Central memory CD4-positive, alpha-beta T cell (primary cell): ENCODE measurements around the gene PPFIA3.
"Not testable (repeated sequence)": the region's sequence is repeated elsewhere in the genome, so short reads cannot be mapped to it uniquely, and the experiment has no call there.

Experiments used
- DNase-seq: peaks from one replicate; pipeline ENCODE4 v3.0.0; 2022

PPFIA3 gene

DNA sequence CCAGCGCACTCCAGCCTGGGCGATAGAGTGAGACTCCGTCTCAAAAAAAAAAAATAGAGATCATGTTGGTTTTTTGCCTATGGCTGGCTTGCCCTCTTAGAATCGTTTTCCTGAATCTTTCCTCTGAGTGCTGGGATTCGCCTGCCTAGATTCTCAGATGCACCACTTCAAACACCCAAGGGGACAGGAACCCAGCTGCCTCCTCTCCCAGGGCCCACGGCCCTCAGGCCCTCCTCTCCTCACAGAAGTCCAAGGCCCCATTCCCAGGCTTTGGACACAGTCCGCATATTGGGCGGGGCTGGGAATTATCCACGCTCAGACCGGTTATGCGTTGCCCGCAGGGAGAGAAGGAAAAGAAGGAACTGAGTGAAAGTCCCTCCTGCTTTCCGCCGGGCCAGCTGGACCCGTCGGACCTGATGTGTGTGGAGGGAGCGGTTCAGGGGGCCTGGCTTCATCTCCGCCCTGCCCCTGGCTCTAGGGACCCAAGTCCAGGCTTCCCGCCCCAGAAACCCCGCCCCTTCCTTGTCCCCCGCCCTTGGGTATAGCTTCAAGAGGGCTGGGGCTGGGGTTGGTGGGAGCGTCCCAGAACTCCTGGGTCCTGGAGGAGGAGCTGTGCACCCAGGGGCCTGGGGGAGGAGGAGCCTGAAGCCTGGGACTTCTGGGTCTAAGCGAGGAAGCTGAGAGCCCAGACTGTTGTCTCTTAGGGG, 5.8 kb downstream of the PPFIA3 start:
- no peak for DNase-seq

DNA sequence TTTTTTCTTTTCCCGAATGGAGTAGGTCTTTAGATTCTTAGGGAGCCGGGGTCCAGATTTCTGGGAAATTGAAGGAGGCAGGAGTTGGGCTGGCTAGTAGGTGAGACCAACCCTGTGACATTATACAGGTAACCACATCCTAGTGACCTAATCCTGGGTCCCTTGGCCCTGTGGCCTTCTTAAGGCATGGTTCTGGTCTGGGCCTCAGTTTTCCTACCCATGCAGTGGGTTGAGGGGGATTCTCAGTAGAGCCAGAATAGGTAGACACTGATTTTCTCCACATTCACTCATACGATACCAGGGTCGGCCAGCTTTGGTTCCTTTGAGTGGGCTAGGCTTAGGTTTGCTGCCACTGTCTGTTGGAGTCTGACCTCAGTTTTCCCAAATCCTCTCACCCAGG, 7.2 kb downstream of the PPFIA3 start:
- no peak for DNase-seq

- not testable (repeated sequence) for DNase-seq
These were observed 7.9 kb downstream of the PPFIA3 start for GRCh38 chr19:49127225-49127624.

DNA sequence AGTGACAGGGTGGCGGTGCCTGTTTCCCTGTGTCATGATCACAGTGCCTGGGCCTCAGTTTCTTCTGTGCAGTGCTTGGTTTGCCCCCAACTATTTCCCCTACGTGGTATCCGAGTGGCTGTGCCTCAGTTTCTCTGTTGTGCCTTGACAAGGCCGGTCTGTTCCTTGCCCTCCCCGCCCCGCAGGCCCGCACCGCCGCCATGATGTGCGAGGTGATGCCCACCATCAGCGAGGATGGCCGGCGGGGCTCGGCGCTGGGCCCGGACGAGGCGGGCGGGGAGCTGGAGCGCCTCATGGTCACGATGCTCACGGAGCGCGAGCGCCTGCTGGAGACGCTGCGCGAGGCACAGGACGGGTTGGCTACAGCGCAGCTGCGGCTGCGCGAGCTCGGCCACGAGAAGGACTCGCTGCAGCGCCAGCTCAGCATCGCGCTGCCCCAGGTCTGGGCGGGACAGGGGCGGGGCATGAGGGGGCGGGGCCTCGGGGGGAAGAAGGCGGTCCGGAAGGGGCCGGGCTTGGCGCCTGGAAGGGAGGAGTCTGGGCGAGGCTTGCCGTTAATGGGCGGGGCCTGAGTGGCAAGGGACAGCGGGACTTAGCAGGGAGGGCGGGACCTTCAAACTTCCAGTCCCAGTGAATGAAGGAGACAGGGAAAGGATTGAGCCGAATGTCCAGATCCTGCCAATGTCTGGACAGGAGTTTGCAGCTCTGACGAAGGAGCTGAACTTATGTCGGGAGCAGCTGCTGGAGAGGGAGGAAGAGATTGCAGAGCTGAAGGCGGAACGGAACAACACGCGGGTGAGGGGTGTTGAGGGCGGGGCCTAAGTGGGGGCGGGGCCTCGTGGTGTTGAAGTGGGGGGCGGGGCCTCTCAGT, 8.6 kb downstream of the PPFIA3 start:
- DNase-seq = peak; percentile 94

DNA sequence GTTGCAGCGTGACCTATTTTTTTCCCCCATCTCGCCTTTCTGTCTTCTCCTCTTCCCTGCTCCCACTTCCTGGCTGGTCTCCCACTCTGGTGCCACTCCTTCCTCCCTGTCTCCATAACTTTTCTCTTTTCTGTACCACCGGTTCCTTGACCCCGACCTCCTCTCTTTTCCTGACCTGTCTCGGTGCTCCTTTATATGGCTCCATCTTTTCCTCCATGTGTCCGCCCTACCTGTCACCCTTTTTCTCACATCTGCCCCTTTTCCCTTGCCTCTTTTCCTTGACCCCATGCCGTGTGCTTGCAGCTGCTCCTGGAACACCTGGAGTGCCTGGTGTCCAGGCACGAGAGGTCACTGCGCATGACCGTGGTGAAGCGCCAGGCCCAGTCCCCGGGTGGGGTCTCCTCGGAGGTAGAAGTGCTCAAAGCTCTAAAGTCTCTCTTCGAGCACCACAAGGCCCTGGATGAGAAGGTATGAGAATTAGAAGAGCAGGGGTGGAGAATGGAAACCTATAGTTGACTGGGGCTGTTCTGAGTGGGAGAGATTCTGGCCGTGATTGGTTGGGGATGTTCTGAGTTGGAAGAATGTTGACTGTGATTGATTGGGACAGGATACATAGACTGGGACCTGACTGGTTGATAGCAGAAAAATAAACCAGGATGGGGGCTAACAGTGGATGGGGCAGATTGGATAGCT, 9.3 kb downstream of the PPFIA3 start:
- no peak for DNase-seq

DNA sequence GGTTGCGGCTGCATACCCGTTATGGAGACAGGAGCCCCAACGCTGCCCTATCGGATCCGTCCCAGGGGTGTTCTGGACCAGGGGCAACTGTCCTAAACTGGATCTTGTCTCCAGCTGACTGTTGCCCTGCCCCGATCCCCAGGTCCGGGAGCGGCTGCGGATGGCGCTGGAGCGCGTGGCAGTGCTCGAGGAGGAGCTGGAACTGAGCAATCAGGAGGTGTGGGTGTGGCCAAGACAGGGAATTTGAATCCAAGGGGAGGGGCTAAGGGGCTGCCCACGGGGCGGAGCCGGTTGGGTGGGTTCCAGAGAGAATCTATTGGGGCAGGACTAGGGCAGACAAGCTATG, 9.9 kb downstream of the PPFIA3 start:
- DNase-seq = no peak

DNA sequence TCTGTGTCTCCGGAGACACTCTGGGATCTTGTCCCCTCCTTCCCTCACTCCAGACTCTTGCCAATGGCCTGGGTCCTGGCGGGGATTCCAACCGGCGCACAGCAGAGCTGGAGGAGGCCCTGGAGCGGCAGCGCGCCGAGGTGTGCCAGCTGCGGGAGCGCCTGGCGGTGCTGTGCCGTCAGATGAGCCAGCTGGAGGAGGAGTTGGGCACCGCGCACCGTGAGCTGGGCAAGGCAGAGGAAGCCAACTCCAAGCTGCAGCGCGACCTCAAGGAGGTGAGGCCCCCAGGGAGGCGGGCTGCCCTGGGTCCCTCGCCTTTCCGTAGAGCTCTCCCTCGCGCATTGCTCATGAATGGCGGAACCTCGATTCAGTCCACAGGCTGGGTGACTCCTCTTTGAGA, 11.0 kb downstream of the PPFIA3 start:
- no peak for DNase-seq

- DNase-seq = no peak
These were observed 13.7 kb downstream of the PPFIA3 start for GRCh38 chr19:49132974-49133609.

GRCh38 chr19:49133621-49134454, 14.5 kb downstream of the PPFIA3 start:
- no peak for DNase-seq

- no peak for DNase-seq
These were observed 16.3 kb downstream of the PPFIA3 start for GRCh38 chr19:49135686-49136085.

GRCh38 chr19:49136771-49137171, 17.4 kb downstream of the PPFIA3 start:
- no peak for DNase-seq

- no peak for DNase-seq
These were observed 21.6 kb downstream of the PPFIA3 start for GRCh38 chr19:49140951-49141350.

DNA sequence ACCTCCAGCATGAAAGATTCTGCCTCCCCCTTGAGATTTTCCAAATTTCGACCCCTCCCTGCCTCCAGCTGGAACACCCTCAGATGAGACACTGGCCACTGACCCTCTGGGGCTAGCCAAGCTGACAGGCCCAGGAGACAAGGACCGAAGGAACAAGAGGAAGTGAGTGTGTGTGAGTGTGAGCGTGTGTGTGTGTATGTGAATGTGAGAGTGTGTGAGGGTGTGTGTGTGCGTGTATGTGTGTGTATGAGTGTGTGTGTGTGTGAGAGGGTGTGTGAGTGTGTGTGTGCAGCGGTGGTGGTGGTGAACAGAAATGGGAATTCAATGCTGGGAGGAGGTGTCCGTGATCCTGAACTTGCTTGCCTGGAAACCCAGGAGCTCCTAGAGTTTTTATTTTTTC, 22.0 kb downstream of the PPFIA3 start:
- DNase-seq = no peak

DNA sequence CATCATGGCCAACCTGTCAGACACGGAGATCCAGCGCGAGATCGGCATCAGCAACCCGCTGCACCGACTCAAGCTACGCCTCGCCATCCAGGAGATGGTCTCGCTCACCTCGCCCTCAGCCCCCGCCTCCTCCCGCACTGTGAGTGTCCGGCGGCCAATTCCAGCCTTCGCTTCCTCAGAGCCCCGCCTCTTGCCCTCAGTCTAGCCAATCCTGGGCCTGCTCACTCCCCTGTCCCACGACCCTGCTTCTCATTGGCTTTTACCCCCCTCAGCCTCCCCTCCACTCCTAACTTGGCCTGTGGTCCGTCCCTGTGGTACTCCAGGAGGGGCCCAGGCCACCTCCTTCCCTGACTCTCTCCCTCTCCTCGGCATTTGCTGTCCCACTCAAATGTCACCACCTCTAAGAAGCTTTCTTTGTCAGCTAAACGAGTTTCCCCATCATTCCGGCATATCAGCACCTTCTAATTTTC, 23.6 kb downstream of the PPFIA3 start:
- DNase-seq = no peak

DNA sequence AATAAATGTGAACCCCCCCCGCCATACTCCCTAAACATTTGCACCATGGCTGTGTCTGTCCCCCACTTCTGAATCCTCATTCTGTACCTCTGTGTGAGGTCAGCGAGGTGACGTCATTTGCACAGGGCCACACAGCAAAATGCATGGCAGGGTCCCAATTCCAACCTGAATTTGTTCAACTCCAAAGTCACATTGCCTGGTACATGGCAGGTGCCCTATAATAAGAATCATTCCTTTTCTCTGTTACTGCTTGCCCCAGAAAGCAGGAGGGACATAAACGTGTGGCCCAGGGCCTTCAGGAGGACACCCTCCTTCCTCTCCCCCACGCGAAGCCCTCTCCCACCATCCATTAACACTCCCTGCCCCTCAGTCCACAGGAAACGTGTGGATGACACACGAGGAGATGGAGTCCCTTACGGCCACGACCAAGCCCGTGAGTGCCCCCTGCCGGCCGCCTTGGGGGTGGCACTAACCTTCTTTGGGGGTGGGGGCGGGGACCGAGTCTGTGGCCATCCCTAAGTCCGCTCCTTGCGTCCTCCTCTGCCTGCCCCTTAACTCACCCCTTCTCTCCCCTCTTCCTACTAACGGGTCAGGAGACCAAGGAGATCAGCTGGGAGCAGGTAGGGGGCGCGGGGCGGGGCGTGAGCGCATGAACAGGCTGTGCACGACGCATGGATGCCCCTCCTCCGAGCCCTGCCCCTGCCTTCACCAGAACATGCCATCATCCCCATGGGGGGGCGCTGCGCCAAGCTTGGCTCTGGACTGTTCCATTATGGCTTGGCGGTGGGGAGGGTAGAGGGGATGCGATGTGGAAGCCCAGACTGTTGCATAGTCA, 26.4 kb downstream of the PPFIA3 start:
- peak; percentile 63 for DNase-seq

DNA sequence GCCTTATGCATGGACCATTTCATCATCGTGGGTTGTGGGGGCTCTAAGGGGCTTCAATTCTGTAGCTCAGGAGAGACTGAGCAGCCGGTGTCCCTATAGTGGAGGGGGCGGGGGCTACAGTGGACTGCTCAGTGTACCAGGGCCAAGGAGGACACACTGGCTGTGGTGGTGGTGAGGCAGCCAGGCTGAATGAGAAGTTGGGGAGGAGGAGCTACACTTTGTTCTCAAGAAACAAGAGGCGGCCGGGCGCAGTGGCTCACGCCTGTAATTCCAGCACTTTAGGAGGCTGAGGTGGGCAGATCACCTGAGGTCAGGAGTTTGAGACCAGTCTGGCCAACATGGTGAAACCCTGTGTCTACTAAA, 27.0 kb downstream of the PPFIA3 start:
- DNase-seq = not testable (repeated sequence)

DNA sequence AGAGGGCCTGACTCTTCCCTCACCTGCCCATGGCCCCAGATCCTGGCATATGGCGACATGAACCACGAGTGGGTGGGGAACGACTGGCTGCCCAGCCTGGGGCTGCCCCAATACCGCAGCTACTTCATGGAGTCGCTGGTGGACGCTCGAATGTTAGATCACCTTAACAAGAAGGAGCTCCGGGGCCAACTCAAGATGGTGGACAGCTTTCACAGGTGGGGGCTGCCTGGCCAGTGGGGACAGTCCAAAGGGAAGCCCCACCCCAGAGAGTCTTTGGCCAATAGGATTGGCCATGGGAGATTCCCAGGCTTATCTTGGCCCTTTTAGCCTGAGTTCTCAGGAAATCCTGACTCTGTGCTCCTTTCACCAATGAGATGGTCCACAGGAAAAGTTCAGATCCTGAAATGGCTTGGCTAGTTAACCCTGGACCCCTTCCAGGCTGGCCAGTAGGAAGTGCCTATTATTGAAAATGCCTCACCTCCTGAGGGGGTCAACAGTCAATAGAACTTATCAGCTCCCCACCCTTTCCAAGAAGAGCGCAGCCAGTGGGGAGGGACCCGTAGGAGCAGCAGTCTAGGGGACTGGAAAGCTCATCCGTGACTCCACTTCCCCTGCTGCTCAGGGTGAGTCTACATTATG, 28.8 kb downstream of the PPFIA3 start:
- DNase-seq = no peak

- DNase-seq = peak; percentile 64
These were observed 29.7 kb downstream of the PPFIA3 start for GRCh38 chr19:49148784-49149651.

DNA sequence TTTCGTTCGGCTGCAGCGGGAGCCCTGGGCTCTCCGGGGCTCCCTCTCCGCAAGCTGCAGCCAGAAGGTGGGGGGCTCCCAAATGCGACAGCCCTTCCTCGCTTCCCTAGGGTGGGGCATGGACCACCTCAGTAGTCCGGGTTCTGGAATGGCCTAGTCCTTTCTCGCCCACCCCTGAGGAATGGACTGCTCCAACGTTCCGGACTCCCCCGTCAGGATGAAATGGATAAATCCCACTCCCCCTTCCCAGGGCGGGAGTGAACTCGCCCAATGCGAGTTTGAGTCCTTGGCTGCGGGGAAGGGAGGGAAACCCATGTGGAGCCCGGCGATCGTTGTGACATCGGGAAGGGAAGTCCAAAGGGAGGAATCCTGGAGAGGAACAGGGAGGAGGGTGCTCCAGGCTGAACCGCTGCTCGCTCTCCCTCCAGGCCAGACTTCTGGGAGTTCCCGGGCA, 30.3 kb downstream of the PPFIA3 start:
- no peak for DNase-seq
